Thymus (tissue), 11 donors: ENCODE results near the gene C1QB. TPM values are rescaled to one million over a fixed set of nuclear protein-coding genes. Genes with fewer than 3 reads are reported as not detected.

Experiments
- DNase-seq, 9 donors: peaks; one replicate each; pipeline ENCODE4 v3.0.0-alpha.2; 2013; ENCODE audit warnings: low spot score in 9 of 9, low read depth in 6 of 9, missing footprints in 1 of 9
- H3K27ac ChIP-seq, 2 donors: one replicate each; pipeline ENCODE4 v1.5.1; 2013; ENCODE audit warnings: control low read depth in 1 of 2, low read depth in 1 of 2, low read length in 1 of 2, mild to moderate bottlenecking in 1 of 2, moderate library complexity in 1 of 2
- H3K27me3 ChIP-seq, 2 donors: one replicate each; pipeline ENCODE4 v1.5.1; 2013; ENCODE audit warnings: low read length in 1 of 2; ENCODE audit not compliant: control insufficient read depth in 2 of 2, insufficient read depth in 1 of 2
- H3K36me3 ChIP-seq, 2 donors: one replicate each; pipeline ENCODE4 v1.5.1; 2013; ENCODE audit warnings: low read length in 1 of 2, mild to moderate bottlenecking in 1 of 2, moderate library complexity in 1 of 2; ENCODE audit not compliant: control insufficient read depth in 2 of 2, insufficient read depth in 2 of 2
- H3K4me1 ChIP-seq, 2 donors: one replicate each; pipeline ENCODE4 v1.5.1; 2013; ENCODE audit warnings: low read length in 2 of 2; ENCODE audit not compliant: control insufficient read depth in 2 of 2, insufficient read depth in 2 of 2
- H3K4me3 ChIP-seq, 2 donors: one replicate each; pipeline ENCODE4 v1.5.1; 2013; ENCODE audit warnings: low read length in 2 of 2, control low read depth in 1 of 2, mild to moderate bottlenecking in 1 of 2
- H3K9me3 ChIP-seq, 2 donors: one replicate each; pipeline ENCODE4 v1.5.1; 2013; ENCODE audit warnings: low read length in 1 of 2, mild to moderate bottlenecking in 1 of 2; ENCODE audit not compliant: control insufficient read depth in 2 of 2, insufficient read depth in 1 of 2
- whole genome bisulfite sequencing: extraction: QIAGEN DNeasy Blood & Tissue Kit; methylation state at CpG from one replicate; pipeline ENCODE4 v1.1.7; 2013; 5-methylcytosine and 5-hydroxymethylcytosine counted together
- polyA plus RNA-seq: library from polyadenylated mRNA; stranded (reverse); fragments of 200-250 nt; gene quantifications from one replicate; pipeline ENCODE4 v1.2.3, GENCODE V29; 2013
- total RNA-seq: library from RNA; stranded (reverse); fragments of 120-200 nt; gene quantifications from one replicate; pipeline ENCODE4 v1.2.4, GENCODE V29; 2013
- donor health status: healthy.

The C1QB gene
- total and polyA plus RNA-seq, 2 donors, result 118 to 159 TPM

- no peaks in the 10 kb centered on the region for H3K36me3 ChIP-seq
- H3K9me3 ChIP-seq, result no peaks in the 10 kb centered on the region
- no peaks in the 10 kb centered on the region for H3K4me1 ChIP-seq
- H3K27me3 ChIP-seq, result peaks cover 2 to 9% of the 10 kb centered on the region in 2 donors
- 92% methylated on average over 13 of the region's 13 CpGs for WGBS
- no peak for DNase-seq
- H3K27ac ChIP-seq, result no peak overlapping the region
- H3K4me3 ChIP-seq, result no peak overlapping the region
These were observed 25.2 kb downstream of the C1QB start for GRCh38 chr1:22677931-22678896.

GRCh38 chr1:22680726-22681125, 27.7 kb downstream of the C1QB start:
- Histone ChIP-seq H3K4me1 (no peaks in the 10 kb centered on the region), H3K4me3 (no peak overlapping the region), H3K27ac (no peak overlapping the region), H3K36me3 (no peaks in the 10 kb centered on the region), H3K27me3 (peaks cover 0 to 2% of the 10 kb centered on the region in 2 donors), H3K9me3 (no peaks in the 10 kb centered on the region)
- no peak for DNase-seq
- 83% methylated on average over 9 of the region's 9 CpGs for WGBS

- WGBS, result 86% methylated on average over 15 of the region's 15 CpGs
- H3K27ac ChIP-seq, result no peak overlapping the region
- H3K9me3 ChIP-seq, result no peaks in the 10 kb centered on the region
- H3K27me3 ChIP-seq, result peaks cover 0 to 2% of the 10 kb centered on the region in 2 donors
- no peaks in the 10 kb centered on the region for H3K36me3 ChIP-seq
- DNase-seq, result no peak
- no peaks in the 10 kb centered on the region for H3K4me1 ChIP-seq
- H3K4me3 ChIP-seq, result no peak overlapping the region
These were observed 28.7 kb downstream of the C1QB start for GRCh38 chr1:22681556-22682276.

- no peaks in the 10 kb centered on the region for H3K4me1 ChIP-seq
- no peak overlapping the region for H3K4me3 ChIP-seq
- no peak for DNase-seq
- no peak overlapping the region for H3K27ac ChIP-seq
- H3K36me3 ChIP-seq, result no peaks in the 10 kb centered on the region
- H3K27me3 ChIP-seq, result peaks cover 0 to 2% of the 10 kb centered on the region in 2 donors
- H3K9me3 ChIP-seq, result no peaks in the 10 kb centered on the region
- 91% methylated on average over 1 of the region's 1 CpG for WGBS
These were observed 30.5 kb downstream of the C1QB start for GRCh38 chr1:22683547-22683946.

GRCh38 chr1:22685591-22686059, 32.6 kb downstream of the C1QB start:
- no peaks in the 10 kb centered on the region for H3K36me3 ChIP-seq
- H3K27me3 ChIP-seq, result peaks cover 0 to 4% of the 10 kb centered on the region in 2 donors
- DNase-seq, result no peak
- H3K4me1 ChIP-seq, result no peaks in the 10 kb centered on the region
- H3K4me3 ChIP-seq, result no peak overlapping the region
- H3K27ac ChIP-seq, result no peak overlapping the region
- no peaks in the 10 kb centered on the region for H3K9me3 ChIP-seq
- WGBS, result 90% methylated on average over 10 of the region's 10 CpGs

- no peak for DNase-seq
- Histone ChIP-seq H3K27me3 (peaks cover 0 to 4% of the 10 kb centered on the region in 2 donors), H3K4me1 (no peaks in the 10 kb centered on the region), H3K4me3 (no peak overlapping the region), H3K36me3 (no peaks in the 10 kb centered on the region), H3K27ac (no peak overlapping the region), H3K9me3 (no peaks in the 10 kb centered on the region)
- 91% methylated on average over 2 of the region's 2 CpGs for whole genome bisulfite sequencing
These were observed 34.2 kb downstream of the C1QB start for GRCh38 chr1:22687191-22687590.

GRCh38 chr1:22688466-22688865, 35.4 kb downstream of the C1QB start:
- H3K4me3 ChIP-seq, result no peak overlapping the region
- H3K27me3 ChIP-seq, result peaks cover 0 to 4% of the 10 kb centered on the region in 2 donors
- no peaks in the 10 kb centered on the region for H3K4me1 ChIP-seq
- H3K27ac ChIP-seq, result no peak overlapping the region
- no peaks in the 10 kb centered on the region for H3K9me3 ChIP-seq
- no peaks in the 10 kb centered on the region for H3K36me3 ChIP-seq
- DNase-seq, result no peak

- DNase-seq, result no peak
- Histone ChIP-seq H3K27me3 (peaks cover 0 to 4% of the 10 kb centered on the region in 2 donors), H3K4me3 (no peak overlapping the region), H3K4me1 (no peaks in the 10 kb centered on the region), H3K27ac (no peak overlapping the region), H3K36me3 (no peaks in the 10 kb centered on the region), H3K9me3 (no peaks in the 10 kb centered on the region)
- 90% methylated on average over 11 of the region's 11 CpGs for WGBS
These were observed 36.5 kb downstream of the C1QB start for GRCh38 chr1:22689505-22689904.
